Panc1 (cell line): Measurements from ENCODE around the gene ZNF575. TPM values are rescaled to one million over a fixed set of nuclear protein-coding genes. Genes with fewer than 3 reads are reported as not detected.

Experiments used
- ATAC-seq: fragments of 200-7000 bp; cut with Tn5 transposase; 2 replicates; pipeline ENCODE4 v1.9.1; 2020; ENCODE audit warnings: mild to moderate bottlenecking, moderate library complexity
- BruUV-seq: library from RNA; stranded (reverse); fragments of 400-500 nt; replicated peaks from 2 replicates; lab custom pipeline; 2021; lab: Mats Ljungman, UMichigan
- CTCF ChIA-PET: fragments of 300-600 bp; sonication (Branson Sonifier 250); formaldehyde crosslinking; loops from one replicate; lab custom pipeline; 2022; ENCODE audit warnings: antibody characterized with exemption; lab: Charles Lee
- POLR2A ChIA-PET: fragments of 300-600 bp; sonication (Branson Sonifier 250); formaldehyde crosslinking; loops from one replicate; lab custom pipeline; 2022; ENCODE audit warnings: antibody characterized with exemption; lab: Charles Lee
- DNase-seq: peaks from one replicate; pipeline ENCODE4 v3.0.0-alpha.2; 2010; ENCODE audit warnings: low read depth, low spot score
- H3K27ac ChIP-seq: 2 replicates; pipeline ENCODE4 v1.5.1; 2011; ENCODE audit warnings: mild to moderate bottlenecking, low read length, inconsistent platforms
- H3K27me3 ChIP-seq: fragments of 200-500 bp; sonication (Bioruptor generic); 2 replicates; pipeline ENCODE4 v1.6.0; 2014; ENCODE audit warnings: low read length, inconsistent platforms; ENCODE audit not compliant: control insufficient read depth, insufficient read depth
- H3K36me3 ChIP-seq: fragments of 200-500 bp; sonication (Bioruptor generic); 2 replicates; pipeline ENCODE4 v1.5.1; 2014; ENCODE audit warnings: inconsistent platforms, mild to moderate bottlenecking, low read length, moderate library complexity; ENCODE audit not compliant: control insufficient read depth, insufficient read depth
- H3K4me1 ChIP-seq: 2 replicates; pipeline ENCODE4 v1.5.1; 2011; ENCODE audit warnings: inconsistent platforms, mild to moderate bottlenecking, low read length, moderate library complexity; ENCODE audit not compliant: control insufficient read depth, insufficient read depth
- H3K4me3 ChIP-seq, 2 experiments: 2 replicates each; pipeline ENCODE4 v1.5.1; 2011 to 2012; ENCODE audit warnings: low read depth in 2 of 2, low read length in 2 of 2, mild to moderate bottlenecking in 2 of 2, inconsistent platforms in 1 of 2, moderate library complexity in 1 of 2
- H3K9me3 ChIP-seq: fragments of 200-500 bp; sonication (Bioruptor generic); 2 replicates; pipeline ENCODE4 v1.5.1; 2014; ENCODE audit warnings: low read depth, mild to moderate bottlenecking, inconsistent platforms, low read length, moderate library complexity; ENCODE audit not compliant: control insufficient read depth, insufficient read depth
- CTCF ChIP-seq: fragments of 450-650 bp; IDR thresholded peaks from 2 replicates; pipeline ENCODE4 v1.5.1; 2017; ENCODE audit warnings: mild to moderate bottlenecking
- POLR2AphosphoS5 ChIP-seq: IDR thresholded peaks from 2 replicates; pipeline ENCODE4 v1.6.1; 2012; ENCODE audit warnings: mild to moderate bottlenecking, low read depth, low read length, moderate library complexity
- SIN3A ChIP-seq: IDR thresholded peaks from 2 replicates; pipeline ENCODE4 v1.6.1; 2012; ENCODE audit warnings: low read depth, mild to moderate bottlenecking, low read length, moderate library complexity, borderline replicate concordance; ENCODE audit not compliant: insufficient read depth
- TCF7L2 ChIP-seq: IDR thresholded peaks from 2 replicates; pipeline ENCODE4 v1.6.1; 2011; ENCODE audit warnings: mild to moderate bottlenecking, low read depth, low read length, inconsistent platforms
- in situ Hi-C: cut with HindIII; loops from 2 replicates; pipeline ENCODE4 v1.10.0; 2016; ENCODE audit warnings: low sequenced_read_pairs, low pct_unique_long_range_greater_than_20kb
- intact Hi-C: fragments of 100-400 bp; cut with micrococcal nuclease; formaldehyde crosslinking; loops from one replicate; pipeline ENCODE4 v1.10.0; 2022; ENCODE audit not compliant: unreplicated experiment
- total RNA-seq: library from RNA; stranded (reverse); gene quantifications from one replicate; pipeline ENCODE4 v1.2.1, GENCODE V29; 2021; ENCODE audit not compliant: unreplicated experiment
- TF ChIP-seq, protein P1 (sequence below), 2 experiments: IDR thresholded peaks; 2 replicates each; pipeline ENCODE4 v1.6.1; 2011 to 2012; ENCODE audit warnings: low read depth in 2 of 2, control low read depth in 1 of 2, low read length in 1 of 2, mild to moderate bottlenecking in 1 of 2, moderate library complexity in 1 of 2; ENCODE audit not compliant: insufficient read depth in 1 of 2

The ZNF575 gene
- total RNA-seq, 1 experiment from 2014 or later, result 1.9 TPM

DNA sequence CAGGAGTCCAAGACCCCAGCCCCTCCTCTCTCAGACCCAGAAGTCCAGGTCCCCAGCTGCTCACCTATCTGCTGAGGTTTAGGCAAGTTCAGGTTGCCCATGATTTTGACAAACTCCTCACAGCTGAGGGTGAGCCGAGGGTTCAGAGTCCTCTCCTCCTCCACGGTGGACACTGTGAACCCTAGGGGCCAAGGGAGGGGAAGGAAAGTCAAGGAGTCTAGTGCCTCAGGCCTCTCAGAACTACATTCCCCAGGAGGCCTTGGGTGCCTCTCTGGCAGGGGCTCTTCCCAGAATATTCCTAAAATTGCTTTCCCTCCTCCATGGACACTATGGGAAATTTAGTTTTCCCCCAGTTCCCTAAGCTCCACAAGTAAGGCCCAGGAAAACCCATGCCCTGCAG is 25.1 kb upstream of the ZNF575 start:
- Histone ChIP-seq H3K4me1 (no peaks in the 10 kb centered on the region), H3K4me3 (no peak overlapping the region), H3K27ac (no peak overlapping the region), H3K36me3 (no peaks in the 10 kb centered on the region), H3K27me3 (no peaks in the 10 kb centered on the region), H3K9me3 (no peaks in the 10 kb centered on the region)
- intact Hi-C loops (no loop called here), in situ Hi-C loops (no loop called here)
- ATAC-seq, result no peak
- no peak for DNase-seq
- TF ChIP-seq POLR2AphosphoS5 (no peak), SIN3A (no peak), CTCF (no peak), TCF7L2 (no peak)
- TF ChIP-seq, protein P1, sequence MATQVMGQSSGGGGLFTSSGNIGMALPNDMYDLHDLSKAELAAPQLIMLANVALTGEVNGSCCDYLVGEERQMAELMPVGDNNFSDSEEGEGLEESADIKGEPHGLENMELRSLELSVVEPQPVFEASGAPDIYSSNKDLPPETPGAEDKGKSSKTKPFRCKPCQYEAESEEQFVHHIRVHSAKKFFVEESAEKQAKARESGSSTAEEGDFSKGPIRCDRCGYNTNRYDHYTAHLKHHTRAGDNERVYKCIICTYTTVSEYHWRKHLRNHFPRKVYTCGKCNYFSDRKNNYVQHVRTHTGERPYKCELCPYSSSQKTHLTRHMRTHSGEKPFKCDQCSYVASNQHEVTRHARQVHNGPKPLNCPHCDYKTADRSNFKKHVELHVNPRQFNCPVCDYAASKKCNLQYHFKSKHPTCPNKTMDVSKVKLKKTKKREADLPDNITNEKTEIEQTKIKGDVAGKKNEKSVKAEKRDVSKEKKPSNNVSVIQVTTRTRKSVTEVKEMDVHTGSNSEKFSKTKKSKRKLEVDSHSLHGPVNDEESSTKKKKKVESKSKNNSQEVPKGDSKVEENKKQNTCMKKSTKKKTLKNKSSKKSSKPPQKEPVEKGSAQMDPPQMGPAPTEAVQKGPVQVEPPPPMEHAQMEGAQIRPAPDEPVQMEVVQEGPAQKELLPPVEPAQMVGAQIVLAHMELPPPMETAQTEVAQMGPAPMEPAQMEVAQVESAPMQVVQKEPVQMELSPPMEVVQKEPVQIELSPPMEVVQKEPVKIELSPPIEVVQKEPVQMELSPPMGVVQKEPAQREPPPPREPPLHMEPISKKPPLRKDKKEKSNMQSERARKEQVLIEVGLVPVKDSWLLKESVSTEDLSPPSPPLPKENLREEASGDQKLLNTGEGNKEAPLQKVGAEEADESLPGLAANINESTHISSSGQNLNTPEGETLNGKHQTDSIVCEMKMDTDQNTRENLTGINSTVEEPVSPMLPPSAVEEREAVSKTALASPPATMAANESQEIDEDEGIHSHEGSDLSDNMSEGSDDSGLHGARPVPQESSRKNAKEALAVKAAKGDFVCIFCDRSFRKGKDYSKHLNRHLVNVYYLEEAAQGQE (IDR thresholded peaks at IDR 0.05; ENCODE audit: insufficient read depth in 1 of 2, low read depth in 2 of 2, low read length in 1 of 2), result no peak
- ChIA-PET POLR2A (no interaction called here), CTCF (no interaction called here)
- BruUV-seq, result no TSS peak

- POLR2A ChIA-PET, result no interaction called here
- Histone ChIP-seq H3K36me3 (no peaks in the 10 kb centered on the region), H3K4me1 (no peaks in the 10 kb centered on the region), H3K27ac (no peak overlapping the region), H3K4me3 (no peak overlapping the region), H3K9me3 (no peaks in the 10 kb centered on the region), H3K27me3 (no peaks in the 10 kb centered on the region)
- ATAC-seq, result no peak
- CTCF ChIA-PET, result interaction anchor here (0.6 kb wide), 1 partner anchor 9 kb away, joined by 8 read pairs; no protein-coding TSS in a partner anchor
- intact Hi-C loops (no loop called here), in situ Hi-C loops (no loop called here)
- no peak for TF ChIP-seq TCF7L2
- TF ChIP-seq, protein P1 (IDR thresholded peaks at IDR 0.05; ENCODE audit: insufficient read depth in 1 of 2, low read depth in 2 of 2, low read length in 1 of 2), result no peak
- no peak for TF ChIP-seq POLR2AphosphoS5
- no peak for TF ChIP-seq SIN3A
- TF ChIP-seq CTCF, result no peak
- no TSS peak for BruUV-seq
- no peak for DNase-seq
These were observed 22.3 kb upstream of the ZNF575 start for GRCh38 chr19:43510713-43511112.
